Measurements from ENCODE around the gene CHST10. TPM values are rescaled to one million over a fixed set of nuclear protein-coding genes. Genes with fewer than 3 reads are reported as not detected.
"Not testable (repeated sequence)": the region's sequence is repeated elsewhere in the genome, so short reads cannot be mapped to it uniquely, and the experiment has no call there.

CHST10 gene, protein sequence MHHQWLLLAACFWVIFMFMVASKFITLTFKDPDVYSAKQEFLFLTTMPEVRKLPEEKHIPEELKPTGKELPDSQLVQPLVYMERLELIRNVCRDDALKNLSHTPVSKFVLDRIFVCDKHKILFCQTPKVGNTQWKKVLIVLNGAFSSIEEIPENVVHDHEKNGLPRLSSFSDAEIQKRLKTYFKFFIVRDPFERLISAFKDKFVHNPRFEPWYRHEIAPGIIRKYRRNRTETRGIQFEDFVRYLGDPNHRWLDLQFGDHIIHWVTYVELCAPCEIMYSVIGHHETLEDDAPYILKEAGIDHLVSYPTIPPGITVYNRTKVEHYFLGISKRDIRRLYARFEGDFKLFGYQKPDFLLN
- total RNA-seq (10 to 100 TPM in 2 of 4 donors, 1 to 10 TPM in 2; 6.8 to 15.1 (median 10.6) TPM), polyA plus RNA-seq (1 to 10 TPM in 1 of 3 donors, under 1 TPM in 2; 0.46 to 2.2 (median 0.60) TPM)

DNA sequence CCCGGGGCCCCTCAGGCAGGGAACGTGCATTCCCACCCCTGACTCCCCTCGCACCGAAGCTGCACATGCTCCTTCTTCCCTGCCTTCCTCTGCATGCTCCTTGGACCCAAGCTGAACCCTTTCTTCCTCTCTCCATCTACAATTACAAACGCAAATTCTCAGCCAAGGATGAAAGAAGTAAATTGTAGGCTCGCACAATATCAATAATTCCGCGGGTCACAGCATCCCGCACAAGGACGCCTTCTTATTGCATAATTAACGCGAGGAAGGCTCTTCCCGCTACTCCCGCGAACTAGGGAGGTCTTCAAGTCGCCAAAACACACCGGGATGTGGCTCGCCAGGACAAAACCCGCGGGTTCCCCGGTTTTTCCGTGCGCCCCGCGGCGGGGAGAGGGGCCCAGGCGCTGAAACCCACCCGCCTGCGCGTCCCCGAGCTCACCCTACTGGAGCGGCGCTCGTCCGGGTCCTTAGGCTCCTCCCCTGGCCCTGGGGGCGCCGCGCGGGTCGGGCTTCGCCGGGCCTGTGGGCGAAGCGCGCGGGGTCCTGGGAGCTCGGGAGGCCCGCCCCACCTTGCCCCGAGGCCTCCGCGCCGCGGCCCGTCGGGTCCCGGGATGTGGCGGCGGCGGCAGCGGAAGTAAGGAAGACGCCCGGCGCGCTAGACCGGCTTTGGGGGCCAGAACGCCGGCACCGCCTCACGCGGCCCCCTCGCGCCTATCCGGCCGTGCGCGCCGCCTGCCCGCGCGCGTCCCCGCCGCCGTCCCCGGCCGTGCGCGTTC, at the start of gene CHST10:
TSS of gene CHST10 (minus strand) at position 734 of the 776 bp plus-strand sequence. CDS start 10,993 bp downstream, outside the sequence.
- no peaks in the 10 kb centered on the region for H3K27me3 ChIP-seq
- TF ChIP-seq EP300 (IDR thresholded peaks at IDR 0.05) = no peak
- TF ChIP-seq POLR2AphosphoS5 (IDR thresholded peaks at IDR 0.05) = peak in 1 of 4 donors; percentile 16
- no peaks in the 10 kb centered on the region for H3K9me3 ChIP-seq
- H3K36me3 ChIP-seq = peaks cover 0 to 12% (median 1%) of the 10 kb centered on the region in 4 donors
- peaks cover 0 to 14% (median 10%) of the 10 kb centered on the region in 4 donors for H3K4me1 ChIP-seq
- peak within 1 kb of the TSS; percentile 84 to 86 (median 85) for H3K27ac ChIP-seq
- H3K4me3 ChIP-seq = peak within 1 kb of the TSS; percentile 66 to 78 (median 75)
- 0 to 1% methylated on average over 88 of the region's 88 CpGs for WGBS, 2 donors
- peak; percentile 72 for DNase-seq
- intact Hi-C loops (cut with DNase I) = no loop called here

DNA sequence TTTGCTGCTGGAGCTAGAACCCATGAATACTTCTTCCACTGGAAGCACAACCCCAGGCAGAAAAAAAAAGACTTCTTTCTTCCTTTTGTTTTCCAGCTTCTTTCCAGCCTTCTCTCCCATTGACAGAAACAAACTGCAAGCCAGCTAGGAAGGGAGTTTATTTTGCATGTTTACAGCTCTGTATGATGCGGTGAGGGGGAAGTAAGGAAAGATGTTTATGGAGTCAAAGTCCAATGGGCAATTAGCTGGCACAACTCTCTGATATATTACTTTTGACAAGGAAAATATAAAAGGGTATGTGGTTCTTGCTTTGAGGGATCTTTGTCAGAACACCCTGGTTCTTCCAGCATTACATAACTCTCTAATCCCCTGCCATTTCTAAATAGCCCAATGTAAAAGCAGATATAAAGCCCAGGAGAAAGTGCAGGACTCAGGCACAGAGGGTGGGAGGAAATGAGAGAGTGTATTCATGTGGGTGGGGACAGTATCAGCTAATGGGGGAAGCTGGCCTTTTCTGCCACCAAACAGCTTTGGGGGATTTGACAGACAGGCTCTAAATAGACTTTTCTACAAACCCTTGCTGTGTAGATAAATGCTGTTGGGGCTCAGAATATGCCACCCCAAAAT, 43.5 kb upstream of the CHST10 start:
- no peaks in the 10 kb centered on the region for H3K9me3 ChIP-seq
- TF ChIP-seq POLR2A (IDR thresholded peaks at IDR 0.05) (no peak), EP300 (IDR thresholded peaks at IDR 0.05) (no peak), POLR2AphosphoS5 (IDR thresholded peaks at IDR 0.05) (no peak)
- TF ChIP-seq, protein P1, sequence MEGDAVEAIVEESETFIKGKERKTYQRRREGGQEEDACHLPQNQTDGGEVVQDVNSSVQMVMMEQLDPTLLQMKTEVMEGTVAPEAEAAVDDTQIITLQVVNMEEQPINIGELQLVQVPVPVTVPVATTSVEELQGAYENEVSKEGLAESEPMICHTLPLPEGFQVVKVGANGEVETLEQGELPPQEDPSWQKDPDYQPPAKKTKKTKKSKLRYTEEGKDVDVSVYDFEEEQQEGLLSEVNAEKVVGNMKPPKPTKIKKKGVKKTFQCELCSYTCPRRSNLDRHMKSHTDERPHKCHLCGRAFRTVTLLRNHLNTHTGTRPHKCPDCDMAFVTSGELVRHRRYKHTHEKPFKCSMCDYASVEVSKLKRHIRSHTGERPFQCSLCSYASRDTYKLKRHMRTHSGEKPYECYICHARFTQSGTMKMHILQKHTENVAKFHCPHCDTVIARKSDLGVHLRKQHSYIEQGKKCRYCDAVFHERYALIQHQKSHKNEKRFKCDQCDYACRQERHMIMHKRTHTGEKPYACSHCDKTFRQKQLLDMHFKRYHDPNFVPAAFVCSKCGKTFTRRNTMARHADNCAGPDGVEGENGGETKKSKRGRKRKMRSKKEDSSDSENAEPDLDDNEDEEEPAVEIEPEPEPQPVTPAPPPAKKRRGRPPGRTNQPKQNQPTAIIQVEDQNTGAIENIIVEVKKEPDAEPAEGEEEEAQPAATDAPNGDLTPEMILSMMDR (IDR thresholded peaks at IDR 0.05) = no peak
- DNase-seq = no peak
- H3K4me3 ChIP-seq = no peak overlapping the region
- no peaks in the 10 kb centered on the region for H3K27me3 ChIP-seq
- intact Hi-C loops (cut with DNase I) = no loop called here
- no peaks in the 10 kb centered on the region for H3K36me3 ChIP-seq
- H3K4me1 ChIP-seq = no peaks in the 10 kb centered on the region
- 13 to 74% methylated on average over 1 of the region's 1 CpG for WGBS, 2 donors
- H3K27ac ChIP-seq = no peak overlapping the region

DNA sequence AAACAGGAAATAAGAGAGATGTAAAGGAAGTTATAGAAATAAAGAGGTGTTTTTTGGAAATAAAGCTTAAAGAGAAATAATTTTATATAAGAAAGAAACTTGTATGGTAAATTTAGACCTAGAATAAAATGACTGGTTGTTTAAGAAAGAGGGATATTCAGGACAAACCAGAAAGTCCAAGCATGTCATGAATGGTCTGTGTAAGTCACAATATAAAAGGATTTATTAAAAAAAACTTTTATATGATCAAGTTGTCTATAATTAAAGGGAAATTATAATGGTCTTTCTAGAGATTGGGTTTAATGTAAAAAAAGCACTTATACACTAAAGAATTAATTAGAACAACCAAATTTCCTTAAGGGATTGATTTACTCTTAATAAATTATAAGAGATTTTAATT, 38.9 kb upstream of the CHST10 start:
- H3K27ac ChIP-seq; DNase-seq; H3K4me3 ChIP-seq; H3K4me1 ChIP-seq; H3K9me3 ChIP-seq; H3K27me3 ChIP-seq; H3K36me3 ChIP-seq; intact Hi-C loops (cut with DNase I): not testable (repeated sequence)

DNA sequence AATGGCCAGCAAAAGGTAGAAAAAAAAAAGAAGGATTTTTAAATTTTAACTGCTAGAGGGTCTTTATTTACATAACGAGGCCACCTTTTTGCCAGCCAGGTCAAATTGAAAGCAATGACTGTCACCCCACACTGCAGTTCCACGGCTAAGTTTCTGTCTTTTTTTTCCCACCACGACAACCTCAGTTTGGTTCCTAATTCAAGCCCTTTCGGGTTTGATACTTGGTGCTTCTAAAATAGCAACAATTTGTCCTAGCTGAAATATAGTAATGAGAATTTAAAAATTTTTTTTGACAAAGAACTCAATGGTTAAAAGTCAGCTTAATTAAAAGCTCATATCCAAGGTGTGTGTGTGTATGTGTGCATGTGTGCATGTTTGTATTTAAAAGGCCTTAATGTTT, 36.4 kb upstream of the CHST10 start:
- H3K27me3 ChIP-seq = no peaks in the 10 kb centered on the region
- peaks cover 0 to 9% (median 0%) of the 10 kb centered on the region in 4 donors for H3K4me1 ChIP-seq
- no peaks in the 10 kb centered on the region for H3K9me3 ChIP-seq
- DNase-seq = no peak
- intact Hi-C loops (cut with DNase I) = loop anchor here (2.0 kb wide), 1 partner anchor 109 kb away; the partner anchor contains the start of gene PDCL3
- TF ChIP-seq EP300 (IDR thresholded peaks at IDR 0.05) = no peak
- no peak for TF ChIP-seq POLR2A (IDR thresholded peaks at IDR 0.05)
- no peak for TF ChIP-seq POLR2AphosphoS5 (IDR thresholded peaks at IDR 0.05)
- TF ChIP-seq, protein P1 (IDR thresholded peaks at IDR 0.05) = no peak
- no peak overlapping the region for H3K27ac ChIP-seq
- H3K36me3 ChIP-seq = no peaks in the 10 kb centered on the region
- WGBS, 2 donors = 58 to 71% methylated on average over 4 of the region's 4 CpGs
- no peak overlapping the region for H3K4me3 ChIP-seq

DNA sequence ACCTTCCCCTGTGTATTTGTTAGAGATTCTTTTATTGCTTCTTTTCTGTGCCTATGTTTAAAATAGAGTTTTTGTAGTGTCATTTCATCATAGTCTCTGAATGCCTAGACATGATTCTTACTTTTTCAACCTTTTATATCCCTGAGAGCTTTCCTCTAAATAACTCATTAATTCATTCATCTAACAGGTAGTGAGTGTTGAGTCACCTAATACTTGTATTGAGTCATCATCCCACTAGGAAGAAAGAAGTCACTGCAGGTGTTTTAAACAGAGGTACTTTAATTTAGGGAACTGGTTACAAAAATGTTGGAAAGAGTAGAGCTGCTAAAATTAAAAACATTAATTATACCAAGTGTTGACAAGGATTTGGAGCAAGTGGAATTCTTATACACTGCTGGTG, 34.3 kb upstream of the CHST10 start:
- H3K36me3 ChIP-seq = no peaks in the 10 kb centered on the region
- H3K4me3 ChIP-seq = no peak overlapping the region
- DNase-seq = no peak
- no peak overlapping the region for H3K27ac ChIP-seq
- H3K9me3 ChIP-seq = no peaks in the 10 kb centered on the region
- H3K27me3 ChIP-seq = no peaks in the 10 kb centered on the region
- no peak for TF ChIP-seq POLR2AphosphoS5 (IDR thresholded peaks at IDR 0.05)
- TF ChIP-seq, protein P1 (IDR thresholded peaks at IDR 0.05) = no peak
- TF ChIP-seq EP300 (IDR thresholded peaks at IDR 0.05) = no peak
- no peak for TF ChIP-seq POLR2A (IDR thresholded peaks at IDR 0.05)
- H3K4me1 ChIP-seq = peaks cover 0 to 9% (median 0%) of the 10 kb centered on the region in 4 donors
- intact Hi-C loops (cut with DNase I) = no loop called here
